HG02885 (cell line): ENCODE data around the gene PIK3C2B.

Source experiments
- ATAC-seq: cut with Tn5 transposase; IDR thresholded peaks from one replicate; pipeline ENCODE4 v1.9.1; 2021; ENCODE audit warnings: mild to moderate bottlenecking; ENCODE audit not compliant: unreplicated experiment, poor library complexity

PIK3C2B gene

DNA sequence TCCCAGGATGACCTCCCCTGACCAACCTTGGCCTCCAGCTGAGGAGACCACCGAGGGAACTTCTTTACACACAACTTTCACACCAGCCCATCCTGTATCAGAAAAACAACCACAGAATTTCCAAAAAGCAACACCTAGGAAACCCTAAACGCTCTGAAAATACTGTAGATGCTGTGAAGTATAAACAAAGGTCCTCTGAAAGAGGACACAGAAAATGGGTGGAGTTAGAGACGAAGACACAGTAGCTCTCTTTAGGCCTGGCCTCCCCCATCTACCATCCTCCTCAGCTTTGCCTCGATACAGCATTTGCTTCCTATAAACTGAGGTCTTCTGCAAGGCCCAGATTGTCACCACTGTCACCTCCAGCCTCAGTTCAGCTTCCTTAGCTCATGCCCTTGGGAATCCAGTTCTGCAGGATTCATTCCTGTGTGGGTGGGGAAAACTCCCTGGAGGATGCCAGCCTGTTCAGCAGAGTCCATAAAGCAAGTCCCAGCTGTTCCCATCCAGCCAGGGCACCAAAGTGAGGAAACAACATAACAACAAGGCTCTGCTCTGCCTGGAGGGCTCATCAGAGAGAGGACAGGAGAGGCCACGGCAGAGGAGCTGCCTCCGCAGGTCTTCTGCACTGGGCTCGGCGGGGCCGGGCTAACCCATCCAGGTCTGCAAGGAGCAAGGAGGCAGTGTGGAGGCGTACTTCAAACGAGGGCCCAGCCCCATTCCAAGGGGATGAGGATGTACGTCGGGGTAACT lies 15.0 kb downstream of the PIK3C2B start:
- ATAC-seq, result no peak

- no peak for ATAC-seq
Measured at GRCh38 chr1:204478921-204479320, 15.7 kb downstream of the PIK3C2B start.

DNA sequence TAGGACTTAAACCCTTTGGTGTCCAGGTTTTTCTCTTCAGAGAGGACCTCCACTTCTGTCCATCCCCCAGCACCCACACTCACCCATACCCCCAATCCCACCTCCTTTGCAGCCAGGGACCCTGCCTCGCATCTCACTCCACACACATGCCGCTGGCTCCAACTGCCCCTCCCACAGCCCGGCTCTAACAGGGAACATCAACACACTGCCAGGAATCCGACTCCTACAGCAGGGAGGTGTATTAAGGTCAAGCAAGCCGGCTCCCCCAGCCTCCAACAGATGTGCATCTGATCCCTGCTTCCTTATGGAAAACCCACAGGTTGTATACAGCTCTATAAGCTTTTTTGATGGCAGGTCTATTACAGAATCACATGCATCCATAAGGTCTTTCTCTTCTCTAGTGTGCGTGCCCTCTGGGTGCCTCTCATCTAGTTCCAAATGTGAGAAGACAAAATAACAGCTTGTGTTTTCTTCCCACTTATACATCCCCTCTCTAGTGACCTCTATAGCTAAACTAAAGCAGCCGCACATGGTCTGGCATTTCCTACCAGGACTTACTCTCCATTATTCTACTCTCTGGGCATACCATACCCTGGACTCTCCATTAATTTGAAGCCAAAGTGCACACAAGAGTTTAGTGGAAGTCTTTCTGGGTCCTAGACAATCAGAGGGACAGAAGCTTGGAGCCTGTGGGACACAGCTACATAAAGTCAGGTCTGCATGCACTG lies 16.3 kb downstream of the PIK3C2B start:
- no peak for ATAC-seq

DNA sequence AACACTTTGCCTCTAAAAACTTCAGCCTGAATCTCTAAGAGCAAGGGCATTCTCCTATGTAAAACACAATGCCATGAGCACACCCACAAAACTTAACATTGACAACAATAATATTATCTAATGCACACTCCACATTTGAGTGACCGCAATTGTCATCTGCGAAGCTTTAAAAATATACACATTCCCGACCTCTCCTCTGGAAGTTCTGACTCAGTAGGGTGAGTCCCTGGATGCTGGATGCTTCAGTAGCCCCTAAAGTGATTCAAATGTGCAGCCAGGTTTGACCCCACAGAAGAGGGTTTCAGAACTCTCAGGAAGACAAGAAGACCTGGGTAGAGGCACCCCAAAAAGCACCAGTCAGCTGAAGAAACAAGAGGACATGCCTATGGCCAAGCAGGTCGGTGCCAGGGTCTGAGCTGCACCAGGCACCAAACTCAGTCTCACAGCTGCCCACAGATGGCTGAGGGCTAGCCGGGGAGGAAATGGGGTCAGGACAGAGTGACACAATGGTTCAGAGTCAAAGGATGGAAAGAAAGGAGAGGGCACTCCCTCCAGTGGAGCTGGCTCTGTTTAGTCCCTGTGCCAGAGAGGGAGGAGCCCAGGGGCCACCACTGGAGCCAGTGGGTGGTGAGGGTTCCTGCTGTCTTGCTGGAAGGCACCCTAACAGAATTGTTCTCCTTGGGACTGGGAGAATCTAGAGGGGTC lies 17.4 kb downstream of the PIK3C2B start:
- no peak for ATAC-seq

DNA sequence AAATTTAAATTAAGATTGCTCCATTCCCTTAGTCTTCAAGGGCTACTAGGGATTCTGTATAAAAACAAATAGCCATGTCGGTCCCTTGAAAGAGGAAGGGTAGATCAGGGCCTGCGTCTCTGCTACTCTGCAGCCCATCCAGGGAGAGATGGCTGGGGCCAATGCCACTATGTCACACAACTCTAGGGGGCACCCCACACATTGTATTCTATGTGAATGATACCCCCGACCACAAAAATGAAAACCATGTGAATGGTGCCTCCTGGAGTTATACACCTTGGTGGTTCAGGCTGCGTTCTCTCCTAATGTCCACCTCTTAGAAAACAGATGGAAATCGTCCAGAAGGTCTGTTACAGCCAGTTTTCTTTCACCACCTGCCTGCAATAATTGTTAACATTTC lies 18.0 kb downstream of the PIK3C2B start:
- no peak for ATAC-seq

- ATAC-seq, result no peak
Measured at GRCh38 chr1:204475656-204476432, 18.8 kb downstream of the PIK3C2B start.

DNA sequence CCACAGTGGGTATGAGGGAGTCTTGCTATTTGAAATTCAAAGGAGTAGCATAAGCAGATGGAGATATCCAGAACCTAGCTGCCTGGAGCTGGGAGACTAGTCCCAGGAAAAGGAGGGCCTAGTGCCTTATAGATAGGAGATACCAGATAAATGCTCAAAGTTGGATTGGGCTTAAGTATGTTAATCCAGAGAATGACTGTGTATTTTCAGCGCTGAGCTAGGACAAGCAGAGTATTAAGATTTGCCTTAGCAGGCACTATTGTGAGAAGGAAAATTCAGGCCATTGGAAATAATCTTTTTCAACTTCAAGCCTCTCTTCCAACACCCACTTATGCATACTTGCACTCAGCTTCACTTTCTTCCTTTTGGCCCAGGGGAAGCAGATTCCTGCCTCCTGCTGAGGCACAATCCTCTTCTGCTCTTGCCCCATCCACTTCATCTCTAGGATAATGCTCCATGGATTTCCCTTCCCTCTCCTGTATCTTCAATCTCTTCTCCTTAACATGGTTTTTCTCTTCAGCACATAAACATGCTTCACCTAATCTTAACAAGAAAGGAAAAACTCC lies 21.1 kb downstream of the PIK3C2B start:
- no peak for ATAC-seq

DNA sequence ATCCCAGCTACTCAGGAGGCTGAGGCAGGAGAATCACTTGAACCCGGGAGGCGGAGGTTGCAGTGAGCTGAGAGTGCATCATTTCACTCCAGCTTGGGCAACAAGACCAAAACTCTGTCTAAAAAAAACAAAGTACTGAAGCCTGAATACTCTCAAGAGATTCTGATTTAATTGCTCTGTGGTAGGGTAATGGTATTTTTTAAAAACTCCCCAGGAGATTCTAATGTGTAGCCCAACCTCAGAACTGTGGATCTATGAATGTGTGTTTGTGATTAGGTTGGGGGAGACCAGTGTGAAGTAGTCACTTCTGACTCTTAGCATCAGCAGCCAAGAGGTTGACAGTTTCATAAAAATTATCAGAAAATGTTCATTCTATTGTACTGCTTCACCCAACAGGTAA lies 21.9 kb downstream of the PIK3C2B start:
- ATAC-seq, result no peak

GRCh38 chr1:204471687-204472086 lies 22.9 kb downstream of the PIK3C2B start:
- ATAC-seq, result no peak

DNA sequence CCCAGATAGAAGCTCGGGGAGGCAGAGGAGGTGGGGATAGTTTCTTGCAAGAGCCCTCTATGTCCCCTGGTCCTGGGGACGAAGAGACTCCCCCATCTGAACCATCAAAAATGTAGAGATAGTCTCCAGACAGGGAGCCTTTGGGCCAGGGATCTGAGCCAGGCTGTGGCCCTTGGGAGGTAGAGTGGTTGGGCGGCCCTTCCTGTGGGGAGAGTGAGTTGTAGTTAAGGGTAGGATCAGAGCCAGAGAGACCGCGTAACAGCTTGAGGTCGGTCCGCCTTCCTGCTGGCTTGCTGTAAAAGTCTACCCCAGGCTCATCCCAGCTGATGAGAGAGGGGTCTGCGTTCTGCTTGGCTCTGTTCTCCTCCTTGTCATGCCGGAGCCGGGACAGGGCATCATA lies 25.3 kb downstream of the PIK3C2B start:
- no peak for ATAC-seq

DNA sequence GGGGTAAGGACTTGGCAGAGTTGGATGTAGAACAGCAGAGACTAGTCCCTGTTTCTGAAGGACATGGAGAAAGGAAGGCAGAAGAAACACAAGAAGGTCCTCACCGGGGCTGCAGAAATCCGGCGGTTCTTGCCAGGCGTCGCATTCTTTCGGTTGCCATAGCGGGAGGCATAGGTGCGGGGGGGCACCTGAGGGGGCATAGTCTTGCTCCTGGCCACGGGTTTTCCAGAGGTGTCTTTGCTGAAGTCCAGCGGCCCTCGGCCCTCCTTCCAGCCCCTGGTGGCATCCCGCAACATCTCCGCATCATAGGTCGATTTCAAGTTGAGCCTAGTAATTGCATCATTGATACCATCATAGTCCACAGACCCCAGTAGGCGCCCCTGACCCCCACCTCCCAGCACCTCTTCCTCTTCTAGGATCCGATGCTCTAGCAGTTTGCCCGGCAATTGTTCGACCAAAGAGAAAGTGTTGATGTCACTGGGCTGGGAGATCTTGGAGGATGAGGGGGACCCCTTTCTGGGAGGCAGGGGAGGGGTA lies 25.8 kb downstream of the PIK3C2B start:
- ATAC-seq, result no peak

DNA sequence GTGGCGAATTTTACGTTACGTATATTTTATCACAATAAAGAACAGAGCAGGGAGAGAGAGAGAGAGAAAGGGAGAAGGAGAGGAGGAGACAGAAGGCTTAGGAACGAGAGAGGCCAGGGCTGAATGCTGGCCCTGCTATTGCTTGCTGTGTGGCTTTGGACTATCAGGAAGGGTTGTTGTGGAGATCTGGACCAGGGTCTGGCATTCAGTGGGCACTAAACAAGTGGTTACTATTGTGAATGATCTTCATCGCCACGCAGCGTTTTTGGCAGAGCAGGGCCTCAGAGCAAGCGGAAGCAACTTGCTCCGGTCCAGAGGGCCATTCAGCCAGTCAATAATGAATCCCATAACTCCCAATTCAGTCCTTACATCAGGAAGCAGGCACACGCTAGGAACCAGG lies 26.4 kb downstream of the PIK3C2B start:
- ATAC-seq, result no peak

DNA sequence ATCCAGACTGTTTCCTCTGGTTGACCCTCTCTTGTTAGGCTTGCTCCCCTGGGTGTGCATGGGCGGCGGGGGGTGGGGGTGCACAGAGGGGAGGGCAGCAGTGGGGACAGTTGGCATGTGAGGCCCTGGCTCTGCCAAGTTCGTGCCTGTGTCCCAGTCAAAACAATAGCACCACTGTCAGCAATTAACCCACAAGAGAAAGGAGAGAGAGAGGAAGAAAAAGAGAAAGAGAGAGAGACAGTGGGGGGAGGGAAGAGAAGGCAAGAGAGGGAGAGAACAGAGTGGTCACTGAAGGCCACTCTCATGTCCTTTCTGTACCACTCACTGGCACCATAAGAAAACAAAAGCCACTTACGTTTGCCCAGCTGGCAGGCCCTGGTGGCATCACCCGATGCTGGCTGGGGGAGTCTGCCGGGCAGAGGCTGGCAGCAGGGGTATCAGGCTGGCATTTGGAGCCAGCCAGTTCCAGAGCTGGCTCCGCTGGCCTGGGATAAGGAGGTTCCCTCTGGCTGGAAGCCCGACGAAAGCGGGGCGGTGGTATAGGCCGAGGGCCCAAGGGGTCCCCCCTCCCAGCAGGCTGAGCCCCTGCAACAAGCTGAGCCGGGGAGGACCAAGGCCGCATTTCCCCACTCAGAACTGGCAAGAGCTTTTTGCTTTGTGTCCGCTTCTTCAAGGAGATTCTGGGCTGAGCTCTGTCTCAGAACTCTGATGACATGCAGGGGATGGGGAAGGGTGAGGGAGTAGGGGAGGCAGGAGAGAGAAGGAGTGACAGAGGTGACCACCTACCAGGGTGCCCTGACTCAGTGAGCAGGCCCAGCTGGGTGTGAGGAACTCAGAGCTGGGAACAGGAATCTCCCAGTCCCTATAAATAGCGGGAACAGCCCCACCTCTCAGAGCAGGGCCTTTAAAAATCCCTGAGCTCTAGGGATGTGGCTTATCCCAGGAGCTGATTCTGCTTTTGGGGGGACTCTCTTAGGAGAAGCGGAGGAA lies 27.9 kb downstream of the PIK3C2B start:
- no peak for ATAC-seq

DNA sequence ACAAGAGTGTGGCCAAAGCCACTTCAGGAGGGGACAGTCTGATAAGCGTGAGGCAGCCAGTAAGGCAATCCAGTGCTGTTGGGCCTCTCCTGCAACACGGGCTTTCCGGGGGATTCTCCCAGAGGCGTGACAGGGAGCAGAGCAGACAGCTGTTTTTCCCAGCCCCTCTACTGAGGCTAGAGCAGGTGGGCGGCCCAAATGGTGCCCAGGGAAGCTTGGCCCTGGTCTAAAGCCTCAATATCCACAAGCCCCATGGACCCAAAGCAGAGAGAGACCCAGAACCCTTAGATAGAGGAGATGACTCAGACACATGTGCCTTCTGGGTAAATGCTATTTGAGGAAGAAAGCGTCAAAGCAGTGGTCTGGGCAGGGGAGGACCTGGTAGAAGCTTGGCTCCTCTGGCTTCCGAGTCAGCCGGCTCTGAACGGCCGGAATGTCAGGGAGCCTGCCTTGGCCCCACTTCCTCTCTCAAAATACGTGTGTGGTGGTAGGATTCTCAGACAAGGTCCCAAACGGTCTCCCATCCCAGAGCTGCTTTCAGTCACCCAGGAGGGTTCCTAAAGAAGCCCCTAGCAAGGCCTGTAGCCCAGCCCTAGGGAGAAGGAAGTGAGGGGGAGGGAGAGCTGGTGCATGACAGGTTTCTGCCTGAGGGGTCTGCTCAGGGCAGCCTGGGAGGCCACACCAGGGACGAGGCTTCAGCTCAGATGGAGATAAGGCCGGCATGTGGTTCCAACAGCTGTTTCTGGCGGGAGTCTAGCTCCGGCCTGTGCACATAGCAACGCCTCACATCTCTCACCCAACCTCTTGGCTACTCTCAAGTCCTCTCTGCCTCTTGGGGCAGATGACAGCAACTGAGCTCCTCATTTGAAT lies 28.8 kb downstream of the PIK3C2B start:
- ATAC-seq, result peak; percentile 57

DNA sequence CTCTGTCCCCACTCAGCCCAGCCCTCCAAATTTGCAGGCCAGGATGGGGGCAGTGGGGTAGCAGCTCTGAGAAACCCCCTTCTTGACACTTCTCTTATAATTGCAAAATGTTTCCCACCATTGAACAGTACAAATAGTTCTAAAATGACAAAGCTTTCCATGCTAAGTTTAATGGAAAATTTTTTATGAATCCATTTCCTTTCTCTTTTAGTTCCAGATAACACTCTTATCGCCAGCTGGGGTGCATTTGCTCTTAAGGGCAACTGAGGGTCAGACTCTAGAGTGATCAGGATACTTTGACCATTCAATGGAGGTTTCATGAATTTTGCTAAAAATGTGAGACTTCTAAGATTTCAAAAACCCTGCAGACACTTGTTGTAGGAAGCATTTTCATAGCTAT lies 29.9 kb downstream of the PIK3C2B start:
- no peak for ATAC-seq

DNA sequence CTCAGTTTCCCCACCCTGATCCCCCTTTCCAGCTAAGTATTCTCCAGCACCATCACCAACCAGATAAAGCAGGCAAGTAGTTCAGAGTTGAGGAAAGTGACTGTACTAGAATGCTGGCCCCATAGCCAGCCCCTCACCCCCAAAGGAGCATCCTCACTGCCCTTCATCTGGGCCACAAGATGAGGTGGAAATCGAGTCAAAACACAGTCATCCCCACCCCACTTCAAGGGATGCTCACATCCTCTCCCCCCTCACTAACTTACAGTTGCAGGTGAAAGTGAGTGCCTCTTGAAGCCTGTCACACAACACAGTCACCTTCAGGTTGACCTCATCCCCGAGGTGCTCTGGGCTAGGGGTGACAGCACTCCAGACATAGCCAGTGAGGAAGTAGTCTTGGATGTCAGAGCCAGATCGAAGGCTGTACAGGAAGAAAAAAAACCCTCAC lies 30.4 kb downstream of the PIK3C2B start:
- no peak for ATAC-seq

- no peak for ATAC-seq
Measured at GRCh38 chr1:204463125-204464060, 31.2 kb downstream of the PIK3C2B start.
